HG03175 (cell line): ENCODE measurements around the gene FPGS.

Experiments used
- ATAC-seq: cut with Tn5 transposase; IDR thresholded peaks from one replicate; pipeline ENCODE4 v1.9.1; 2021; ENCODE audit warnings: mild to moderate bottlenecking, moderate library complexity; ENCODE audit not compliant: unreplicated experiment

Gene FPGS

DNA sequence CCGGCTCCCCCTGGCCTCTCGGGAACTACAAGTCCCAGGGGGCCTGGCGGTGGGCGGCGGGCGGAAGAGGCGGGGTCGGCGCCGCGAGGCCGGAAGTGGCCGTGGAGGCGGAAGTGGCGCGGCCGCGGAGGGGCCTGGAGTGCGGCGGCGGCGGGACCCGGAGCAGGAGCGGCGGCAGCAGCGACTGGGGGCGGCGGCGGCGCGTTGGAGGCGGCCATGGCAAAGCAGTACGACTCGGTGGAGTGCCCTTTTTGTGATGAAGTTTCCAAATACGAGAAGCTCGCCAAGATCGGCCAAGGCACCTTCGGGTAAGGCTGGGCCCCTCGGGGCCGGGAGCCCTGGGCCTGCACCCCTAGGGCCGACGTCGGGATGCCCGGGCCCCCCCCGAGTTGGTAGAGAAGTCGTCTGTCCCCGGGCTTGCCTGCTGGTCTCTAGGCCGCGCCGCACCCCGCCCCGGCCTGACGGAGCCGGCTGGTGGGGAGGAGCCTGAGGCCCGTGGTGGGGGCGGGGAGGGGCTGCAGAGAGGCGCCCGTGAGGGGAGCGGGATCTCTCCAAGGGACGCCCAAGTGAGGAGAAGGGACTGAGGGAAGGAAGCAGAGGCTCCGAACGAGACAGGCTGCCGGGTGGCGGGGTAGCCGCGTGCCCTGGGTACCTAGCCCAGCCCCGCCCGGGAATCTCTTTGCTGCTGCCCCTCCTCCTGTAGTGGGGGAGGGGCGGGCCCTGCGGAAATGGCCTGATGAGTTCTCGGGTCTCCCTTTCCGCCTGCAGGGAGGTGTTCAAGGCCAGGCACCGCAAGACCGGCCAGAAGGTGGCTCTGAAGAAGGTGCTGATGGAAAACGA is 16.5 kb upstream of the FPGS start, which contains the start of gene CDK9:
CDK9 (plus strand) TSS at position 102 of the 840 bp plus-strand sequence; CDS start at position 217, 115 bp downstream.
- ATAC-seq = peak; percentile 61

DNA sequence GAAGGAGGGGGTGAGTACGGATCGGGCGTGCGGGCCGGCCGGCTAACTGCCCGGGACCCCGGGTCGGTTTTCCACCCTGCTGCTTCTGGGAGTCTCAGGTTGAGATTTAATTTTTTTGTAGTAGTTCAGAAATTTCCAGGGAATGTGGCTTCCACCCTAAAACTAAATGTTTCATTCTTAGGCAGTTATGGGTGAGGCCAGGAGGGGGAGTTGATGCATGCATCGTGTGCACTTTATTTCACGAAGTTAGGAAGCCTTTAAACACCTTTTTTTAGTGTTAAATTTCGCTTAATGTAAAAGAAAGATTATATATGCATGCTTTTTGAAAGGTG is 15.9 kb upstream of the FPGS start:
- no peak for ATAC-seq

DNA sequence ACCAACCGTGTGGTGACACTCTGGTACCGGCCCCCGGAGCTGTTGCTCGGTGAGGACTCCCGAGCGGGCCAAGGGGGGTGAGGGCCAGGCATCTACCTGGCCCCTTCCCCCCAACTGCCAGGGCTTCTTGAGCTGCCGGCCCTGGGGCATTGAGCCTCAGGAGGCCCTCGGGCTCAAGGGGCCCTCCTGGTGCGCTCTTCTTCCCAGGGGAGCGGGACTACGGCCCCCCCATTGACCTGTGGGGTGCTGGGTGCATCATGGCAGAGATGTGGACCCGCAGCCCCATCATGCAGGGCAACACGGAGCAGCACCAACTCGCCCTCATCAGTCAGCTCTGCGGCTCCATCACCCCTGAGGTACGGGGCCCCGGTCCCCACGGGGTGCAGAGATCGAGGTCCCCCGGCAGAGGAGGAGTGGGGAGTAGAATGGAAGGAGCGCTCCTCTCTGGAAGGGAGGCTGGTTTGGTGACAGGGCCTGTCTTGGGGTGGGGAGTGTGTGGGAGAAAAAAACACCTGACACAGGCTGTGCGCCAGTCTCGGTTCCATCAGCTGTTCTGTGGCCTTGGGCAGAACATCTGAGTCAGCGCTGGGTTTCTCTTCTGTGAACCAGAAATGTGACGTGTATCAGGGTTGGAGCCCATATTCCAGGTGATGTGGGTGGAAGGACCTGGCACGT is 14.2 kb upstream of the FPGS start:
- no peak for ATAC-seq

DNA sequence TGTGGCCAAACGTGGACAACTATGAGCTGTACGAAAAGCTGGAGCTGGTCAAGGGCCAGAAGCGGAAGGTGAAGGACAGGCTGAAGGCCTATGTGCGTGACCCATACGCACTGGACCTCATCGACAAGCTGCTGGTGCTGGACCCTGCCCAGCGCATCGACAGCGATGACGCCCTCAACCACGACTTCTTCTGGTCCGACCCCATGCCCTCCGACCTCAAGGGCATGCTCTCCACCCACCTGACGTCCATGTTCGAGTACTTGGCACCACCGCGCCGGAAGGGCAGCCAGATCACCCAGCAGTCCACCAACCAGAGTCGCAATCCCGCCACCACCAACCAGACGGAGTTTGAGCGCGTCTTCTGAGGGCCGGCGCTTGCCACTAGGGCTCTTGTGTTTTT is 13.5 kb upstream of the FPGS start:
- no peak for ATAC-seq

DNA sequence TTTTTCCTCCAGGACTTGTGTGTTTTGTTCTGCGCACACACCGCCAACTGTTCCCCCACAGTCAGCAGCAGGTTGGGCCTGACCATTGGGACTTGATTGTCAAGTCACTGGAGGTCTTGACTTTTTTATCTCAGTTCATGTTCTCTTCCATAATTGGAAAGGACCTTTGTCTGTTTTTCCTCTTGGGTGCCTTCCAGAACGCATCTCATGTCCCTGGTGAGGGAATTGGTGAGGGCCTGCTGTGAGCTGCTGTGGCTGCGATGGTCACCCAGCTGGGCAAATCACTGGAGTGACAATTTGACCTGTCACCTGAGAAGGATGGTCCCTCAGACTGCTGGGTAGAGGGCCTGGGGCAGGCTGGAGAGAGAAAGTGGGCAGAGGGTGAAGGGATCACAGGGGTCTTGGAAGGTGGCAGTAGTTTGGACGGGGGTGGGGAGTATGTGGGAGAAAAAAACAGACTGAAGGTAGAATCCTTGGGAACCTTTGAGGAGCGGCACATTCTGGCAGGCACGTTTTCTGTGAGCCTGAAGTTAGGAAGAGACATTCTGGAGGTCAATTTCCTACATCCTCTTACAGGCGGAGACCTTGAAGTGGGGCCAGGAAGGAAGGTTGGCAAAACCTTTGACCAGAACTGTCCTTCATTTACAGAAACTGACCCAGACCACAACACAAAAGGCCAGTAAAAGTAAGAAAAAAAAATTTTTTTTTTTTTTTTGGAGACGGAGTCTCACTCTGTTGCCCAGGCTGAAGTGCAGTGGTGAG is 12.4 kb upstream of the FPGS start:
- no peak for ATAC-seq

DNA sequence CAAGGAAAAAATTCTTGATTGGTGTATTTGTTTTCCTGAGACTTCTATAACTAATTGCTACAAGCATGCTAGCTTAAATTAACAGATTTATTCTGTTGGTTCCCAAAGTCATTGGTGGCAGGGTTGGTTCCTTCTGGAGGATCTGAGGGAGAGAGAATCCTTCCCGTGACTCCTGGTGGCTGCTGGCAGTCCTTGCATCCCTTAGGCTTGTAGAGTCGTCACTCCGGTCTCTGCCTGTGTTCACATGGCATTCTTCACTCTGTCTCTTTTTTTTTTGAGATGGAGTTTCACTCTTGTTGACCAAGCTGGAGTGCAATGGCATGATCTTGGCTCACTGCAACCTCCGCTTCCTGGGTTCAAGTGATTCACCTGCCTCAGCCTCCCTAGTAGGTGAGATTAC is 11.6 kb upstream of the FPGS start:
- ATAC-seq = no peak

DNA sequence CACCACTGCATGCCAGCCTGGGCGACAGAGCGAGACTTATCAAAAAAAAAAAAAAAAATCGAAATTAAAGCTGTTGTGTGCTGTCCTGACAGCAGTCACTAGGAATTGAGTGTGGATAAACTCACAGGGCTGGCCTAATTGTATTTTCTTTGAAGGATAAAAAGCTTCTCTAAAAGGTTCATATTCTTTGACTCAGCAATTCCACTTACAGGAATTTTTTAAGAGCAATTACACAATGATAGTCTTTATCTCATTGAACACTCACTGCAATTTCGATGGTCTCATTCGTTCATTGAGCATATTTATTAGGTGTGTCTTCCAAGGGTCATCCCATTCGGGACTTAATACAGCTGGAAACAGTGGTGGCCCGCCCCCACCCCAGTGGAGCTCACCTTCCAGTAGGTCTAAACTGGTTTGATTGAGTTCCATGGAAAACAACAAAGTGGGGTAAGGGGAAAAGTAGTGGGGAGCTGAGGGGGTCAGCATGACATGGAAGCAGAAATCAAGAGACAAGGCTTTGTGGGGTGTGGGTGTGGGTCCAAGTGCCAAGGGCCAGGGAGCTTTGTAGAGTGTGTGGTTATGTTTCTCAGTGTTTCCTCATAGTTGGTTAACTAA is 10.2 kb upstream of the FPGS start:
- no peak for ATAC-seq

DNA sequence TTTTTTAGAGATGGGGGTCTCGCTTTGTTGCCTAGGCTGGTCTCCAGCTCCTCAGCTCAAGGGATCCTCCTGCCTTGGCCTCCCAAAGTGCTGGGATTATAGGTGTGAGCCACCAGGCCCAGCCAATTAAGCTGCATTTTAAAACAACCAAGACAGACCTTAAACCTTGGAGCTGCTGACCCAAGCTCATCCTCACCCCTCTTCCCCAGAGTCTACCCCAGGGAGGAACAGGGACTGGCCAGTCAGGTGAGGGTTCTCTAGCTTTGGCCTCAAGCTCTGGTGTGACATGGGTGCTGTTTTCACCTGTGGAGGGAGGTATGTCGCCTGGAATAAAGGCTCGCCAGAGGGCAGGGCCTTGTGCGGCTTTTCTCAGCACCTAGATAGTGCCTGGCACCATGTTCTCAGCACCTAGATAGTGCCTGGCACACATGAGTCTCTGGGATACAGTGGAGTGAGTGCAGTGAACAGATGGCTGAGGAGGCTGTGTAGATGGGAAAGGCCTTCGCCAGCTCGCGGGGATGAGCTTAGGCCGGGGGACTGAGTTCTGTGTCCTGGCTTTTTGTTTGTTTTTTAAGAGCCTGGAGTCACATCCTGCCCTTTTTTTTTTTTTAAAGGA is 9.5 kb upstream of the FPGS start:
- no peak for ATAC-seq

DNA sequence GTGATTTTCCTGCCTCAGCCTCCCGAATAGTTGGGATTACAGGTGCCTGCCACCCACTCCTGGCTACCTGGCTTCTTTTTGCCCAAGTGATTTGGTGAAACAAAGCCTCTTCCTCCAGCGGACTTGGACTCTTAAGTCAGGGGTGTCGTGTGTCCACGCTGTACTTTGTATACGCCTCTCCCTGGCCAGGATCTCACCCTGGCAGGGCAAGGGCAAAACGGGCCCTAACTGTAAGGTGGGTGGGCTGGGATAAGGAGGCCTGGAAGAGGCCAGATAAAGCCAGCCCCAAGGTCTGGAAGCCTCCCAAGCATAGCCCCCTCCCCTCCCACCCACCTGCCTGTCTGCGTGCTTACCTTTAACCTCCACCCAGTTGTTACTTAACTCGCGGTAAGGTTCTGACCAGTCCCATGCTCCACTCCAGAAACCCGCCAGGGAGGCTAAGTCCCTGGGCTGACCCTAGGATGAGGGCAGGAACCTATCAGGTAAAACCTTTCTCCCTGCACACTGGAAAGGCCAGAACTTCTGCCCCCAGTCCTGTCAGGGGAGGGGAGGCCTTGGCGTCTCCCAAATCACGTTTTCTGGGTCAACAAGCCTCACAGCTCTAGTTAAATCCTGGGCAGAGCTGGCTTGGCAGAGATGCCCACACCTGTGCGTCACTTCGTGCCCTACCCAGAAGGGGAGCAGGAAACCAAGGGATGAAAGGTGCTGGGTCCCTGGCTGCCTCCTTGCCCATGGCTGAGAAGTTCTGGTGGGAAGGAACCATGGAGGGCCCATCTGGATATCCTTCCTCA is 8.5 kb upstream of the FPGS start:
- ATAC-seq = no peak

DNA sequence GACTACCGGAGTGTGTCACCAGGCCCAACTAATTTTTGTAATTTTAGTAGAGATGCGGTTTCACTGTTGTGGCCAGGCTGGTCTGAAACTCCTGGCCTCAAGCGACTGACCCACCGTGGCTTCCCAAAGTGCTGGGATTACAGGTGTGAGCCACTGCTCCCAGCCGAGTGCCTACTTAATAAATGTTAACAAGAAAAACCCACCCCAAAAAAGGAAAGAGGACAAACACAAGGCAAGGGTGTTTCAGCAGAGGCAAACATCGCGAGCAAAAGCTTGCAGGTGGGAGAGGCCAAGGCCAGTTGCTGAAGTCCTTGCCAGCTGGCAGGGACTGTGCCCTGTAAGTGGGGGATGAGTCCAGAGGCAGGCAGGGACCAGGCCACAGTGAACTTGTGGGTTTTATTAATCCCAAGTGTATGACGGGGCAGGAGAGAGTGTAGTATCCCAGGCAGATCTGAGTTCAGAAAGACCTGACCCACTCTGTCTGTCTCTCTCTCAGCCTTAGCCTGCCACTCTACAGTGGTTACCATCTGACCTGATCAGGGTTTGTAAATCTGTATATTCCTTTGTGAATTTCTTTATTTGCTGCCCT is 6.4 kb upstream of the FPGS start:
- ATAC-seq = no peak

DNA sequence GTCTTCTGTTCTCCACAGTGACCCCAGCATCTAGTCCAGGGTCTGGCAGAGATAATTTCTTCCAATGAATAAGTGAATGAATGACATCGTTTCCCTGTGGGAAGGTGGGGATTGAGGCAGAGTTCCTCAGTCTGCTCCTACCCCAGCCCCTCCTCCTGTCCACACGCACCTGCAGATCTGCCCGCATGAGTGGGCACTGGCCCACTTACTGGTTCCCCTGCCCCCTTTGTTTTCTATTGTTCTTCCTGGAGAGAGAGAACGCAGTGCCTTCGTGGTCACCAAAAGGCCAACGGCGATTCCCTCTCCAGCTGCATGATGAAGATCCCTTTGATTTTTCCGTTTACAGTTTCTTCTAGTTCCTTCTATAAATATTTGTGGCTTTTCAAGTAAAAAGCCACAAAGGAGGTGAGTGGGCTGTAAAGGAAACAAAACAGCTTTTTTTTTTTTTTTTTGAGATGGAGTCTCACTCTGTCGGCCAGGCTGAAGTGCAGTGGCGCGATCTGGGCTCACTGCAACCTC is 5.8 kb upstream of the FPGS start:
- ATAC-seq = no peak

DNA sequence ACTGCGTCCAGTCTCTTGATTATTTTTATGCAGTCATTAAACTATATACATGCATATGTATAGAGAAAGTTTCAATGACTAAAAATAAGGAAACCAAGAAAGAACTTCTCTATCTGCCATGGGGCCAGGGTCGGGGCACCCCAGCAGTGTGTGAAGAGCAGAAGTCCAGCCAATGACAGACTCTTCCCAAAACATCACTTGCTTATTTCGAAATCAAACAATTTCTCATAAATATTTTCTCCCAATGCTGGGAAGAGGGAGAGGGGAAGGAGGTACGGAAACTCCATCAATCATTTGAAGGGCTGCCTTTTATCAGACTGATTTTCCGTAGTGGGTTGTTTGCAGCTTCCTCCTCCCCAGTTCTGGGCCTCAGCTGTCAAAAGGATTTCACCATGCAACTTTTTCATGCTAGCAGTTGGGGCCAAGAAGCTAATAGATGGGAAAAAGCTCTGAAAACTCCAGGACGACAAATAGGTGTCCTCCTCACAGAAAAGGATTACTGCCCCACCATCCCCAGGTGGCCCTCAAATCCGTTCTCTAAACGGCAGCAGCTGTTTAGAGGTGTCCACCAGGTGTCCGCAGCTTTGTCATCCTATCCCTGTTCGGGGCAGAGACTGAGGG is 617 bp upstream of the FPGS start:
- ATAC-seq = peak; percentile 35

DNA sequence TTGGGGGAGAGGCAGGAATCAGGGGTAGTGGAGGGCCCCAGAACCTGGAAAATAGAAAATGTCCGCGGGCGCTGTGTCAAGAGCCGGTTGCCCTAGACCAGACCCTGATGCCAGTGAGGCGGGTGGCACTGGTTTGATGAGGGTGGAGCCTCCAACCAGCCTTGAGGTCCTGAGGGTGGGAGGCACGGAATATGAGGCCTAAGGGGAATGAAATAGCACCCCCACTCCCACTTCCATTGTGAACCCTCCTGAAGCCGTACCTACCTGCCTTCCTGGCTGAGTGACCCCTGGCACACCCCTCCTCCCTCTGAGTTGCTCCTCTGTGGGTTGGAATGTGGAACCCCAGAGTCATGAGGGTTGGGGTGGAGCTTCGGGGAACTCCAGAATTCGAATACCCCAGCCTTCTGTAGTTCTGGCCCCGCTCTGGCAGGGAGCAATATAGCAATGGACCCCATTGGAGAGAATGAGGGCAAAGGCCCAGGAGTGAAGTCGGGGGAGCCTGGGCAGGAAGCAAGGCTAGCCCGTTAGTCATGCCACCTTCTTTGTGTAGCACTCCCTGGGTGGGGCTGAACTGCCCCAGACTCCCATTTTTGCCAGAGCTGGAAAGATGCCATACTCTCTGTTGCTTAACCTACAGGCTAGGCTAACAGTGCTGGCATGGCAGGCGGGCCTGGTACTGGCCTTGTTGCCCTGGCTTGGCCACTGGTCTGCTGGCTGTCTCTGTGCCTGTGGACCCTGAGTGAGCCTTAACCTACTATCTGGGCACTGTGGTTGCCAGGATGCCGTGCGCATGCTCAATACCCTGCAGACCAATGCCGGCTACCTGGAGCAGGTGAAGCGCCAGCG is 1.0 kb downstream of the FPGS start:
- no peak for ATAC-seq

DNA sequence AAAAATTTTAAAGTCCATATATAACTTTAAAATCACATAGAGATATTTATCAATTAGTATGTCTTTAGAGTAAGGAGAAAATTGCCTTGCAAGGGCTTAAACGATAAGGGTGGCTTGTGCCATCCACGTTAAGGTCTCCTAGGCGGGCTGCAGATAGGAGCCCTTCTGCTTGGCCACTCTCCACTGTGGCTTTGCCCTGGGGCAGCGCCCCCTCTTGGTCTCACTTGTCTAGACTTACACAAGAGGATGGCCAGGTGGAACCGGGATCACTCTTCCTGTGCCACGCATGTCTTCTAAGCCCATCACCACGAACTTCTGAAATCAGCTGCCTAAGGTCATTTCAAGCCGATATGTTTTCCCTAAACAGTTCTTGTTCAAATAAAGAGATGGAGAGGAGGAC is 2.9 kb downstream of the FPGS start:
- no peak for ATAC-seq

DNA sequence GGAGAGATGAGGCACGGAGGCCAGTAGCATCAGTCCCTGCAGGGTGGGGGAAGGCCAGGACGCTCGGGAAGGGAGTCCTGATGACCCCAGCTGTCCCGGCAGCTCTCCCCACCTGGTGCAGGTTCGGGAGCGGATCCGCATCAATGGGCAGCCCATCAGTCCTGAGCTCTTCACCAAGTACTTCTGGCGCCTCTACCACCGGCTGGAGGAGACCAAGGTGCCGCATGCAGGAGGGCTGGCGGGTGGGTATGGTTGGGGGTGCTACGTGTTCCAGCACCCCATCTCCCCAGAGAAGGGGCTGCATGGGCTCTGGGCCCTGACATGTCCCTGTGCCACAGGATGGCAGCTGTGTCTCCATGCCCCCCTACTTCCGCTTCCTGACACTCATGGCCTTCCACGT is 4.2 kb downstream of the FPGS start:
- ATAC-seq = no peak

DNA sequence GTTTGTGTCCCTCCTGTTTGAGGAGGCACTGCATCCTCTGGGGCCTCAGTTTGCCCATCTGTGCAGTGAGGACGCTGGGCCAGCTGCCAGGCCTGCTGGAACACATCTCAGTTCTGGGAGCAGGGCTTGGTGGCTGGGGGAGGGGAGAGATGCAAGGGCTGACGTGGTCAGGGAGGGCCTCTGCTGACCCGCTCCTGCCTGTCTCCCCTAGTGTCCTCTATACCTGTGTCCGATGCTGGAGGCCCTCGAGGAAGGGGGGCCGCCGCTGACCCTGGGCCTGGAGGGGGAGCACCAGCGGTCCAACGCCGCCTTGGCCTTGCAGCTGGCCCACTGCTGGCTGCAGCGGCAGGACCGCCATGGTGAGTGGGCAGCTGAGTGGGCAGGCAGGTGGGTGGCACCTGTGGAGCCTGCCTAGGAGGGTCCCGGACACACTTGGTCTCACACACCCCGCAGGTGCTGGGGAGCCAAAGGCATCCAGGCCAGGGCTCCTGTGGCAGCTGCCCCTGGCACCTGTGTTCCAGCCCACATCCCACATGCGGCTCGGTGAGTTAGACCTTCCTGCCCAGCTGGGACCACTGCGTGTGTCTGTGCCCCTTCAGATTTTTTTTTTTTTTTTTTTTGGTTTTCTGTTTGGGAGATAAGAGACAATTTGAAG is 5.8 kb downstream of the FPGS start:
- no peak for ATAC-seq

DNA sequence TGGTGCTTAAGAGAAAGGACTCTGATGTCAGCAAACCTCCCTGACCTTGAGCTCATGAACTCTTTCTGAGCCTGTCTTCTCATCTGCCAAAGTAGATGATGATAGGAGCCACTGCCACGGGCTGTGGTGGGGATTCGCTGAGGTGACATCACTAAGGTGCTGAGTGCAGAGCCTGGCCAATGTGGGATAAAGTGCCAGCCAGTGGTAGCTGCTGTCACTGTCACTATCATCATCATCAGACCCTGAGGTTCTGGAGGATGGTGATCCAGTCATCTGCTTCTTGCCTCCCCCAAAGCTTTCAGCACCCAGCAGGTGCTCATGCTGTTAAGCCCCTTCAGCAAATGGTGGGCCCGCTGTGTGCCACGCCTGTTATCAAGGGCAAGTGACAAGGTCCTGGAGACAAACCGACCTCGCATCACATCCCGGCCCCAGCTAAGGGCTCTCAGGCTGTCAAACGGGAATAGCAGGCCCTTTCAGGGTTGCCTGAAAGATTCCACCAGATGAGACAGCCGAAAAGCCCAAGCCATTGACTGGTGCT is 6.4 kb downstream of the FPGS start:
- ATAC-seq = no peak
